Measurements from ENCODE around the gene PSEN1.

The PSEN1 gene

DNA sequence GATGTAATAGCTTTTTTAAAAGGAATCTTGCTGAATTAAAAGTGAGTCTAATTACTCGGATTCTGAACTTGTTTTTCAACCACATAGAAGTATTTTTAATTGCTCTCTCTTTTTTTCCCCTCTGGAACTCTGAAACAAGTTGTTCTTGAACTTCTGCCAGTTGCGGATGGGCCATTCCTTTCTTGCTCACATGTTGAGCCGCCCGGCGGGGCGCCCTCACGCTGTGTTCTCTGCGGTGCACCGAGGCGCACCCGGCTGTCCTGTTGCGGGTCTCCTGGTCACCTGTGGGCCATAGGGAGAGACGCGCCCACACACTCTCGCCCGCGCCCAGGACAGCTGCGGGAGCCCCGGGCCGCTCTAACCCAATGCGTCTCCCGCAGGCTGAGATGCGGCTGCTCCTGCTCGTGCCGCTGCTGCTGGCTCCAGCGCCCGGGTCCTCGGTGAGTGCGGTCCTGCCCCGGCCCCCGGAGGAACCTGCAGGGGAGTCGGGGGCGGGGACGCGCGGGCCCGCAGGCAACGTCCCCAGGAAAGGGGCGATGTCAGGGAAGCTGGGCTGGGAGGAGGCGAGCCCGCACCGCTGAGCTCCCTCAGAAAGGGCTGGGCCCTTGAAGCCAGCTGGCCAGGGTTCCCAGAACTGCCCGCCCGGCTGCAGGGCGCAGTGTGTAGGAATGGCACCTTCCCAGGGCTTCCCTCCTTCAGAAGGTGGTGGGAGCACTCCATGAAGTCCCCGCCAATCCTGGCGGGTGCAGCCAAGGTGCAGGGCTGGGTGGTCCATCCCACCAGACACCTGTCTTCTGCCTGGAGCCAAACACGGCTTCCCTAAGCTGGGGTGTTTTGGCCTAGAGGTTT, 103.3 kb downstream of the PSEN1 start:
- DNase-seq: peak in 28 of 51 donors; percentile 9 to 59 (median 36)

DNA sequence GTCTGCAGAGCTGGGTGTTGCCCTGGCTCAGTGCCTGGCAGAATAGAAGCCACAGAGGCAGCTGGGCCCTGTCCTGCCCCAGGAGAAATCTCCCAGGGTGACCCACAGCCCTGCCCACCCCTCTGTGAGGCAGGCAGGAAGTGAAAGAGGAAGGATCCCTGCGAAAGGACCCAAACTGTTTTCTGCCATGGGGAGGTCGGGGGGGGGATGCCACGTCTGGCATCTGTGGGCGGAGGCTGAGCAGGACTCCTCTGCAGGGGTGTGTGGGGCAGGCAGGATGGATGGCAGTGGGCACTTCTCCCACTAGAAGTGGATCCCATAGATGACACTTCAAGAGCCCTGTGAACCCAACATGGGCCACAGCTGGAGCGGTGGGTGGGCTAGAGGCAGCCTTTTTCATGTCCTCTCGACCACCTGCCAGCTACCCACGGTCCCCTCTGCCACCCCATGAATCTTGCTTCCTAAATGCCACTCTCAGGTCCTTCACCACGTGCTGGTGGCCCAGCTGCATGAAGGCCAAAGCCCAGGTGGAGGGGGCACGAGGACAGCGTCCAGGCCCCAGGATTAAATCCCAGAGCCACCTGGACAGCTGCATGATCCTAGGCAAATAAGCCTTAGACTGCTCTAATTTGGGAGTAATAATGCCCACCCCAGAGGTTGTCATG, 104.6 kb downstream of the PSEN1 start:
- peak in 8 of 51 donors; percentile 11 to 41 (median 22) for DNase-seq

DNA sequence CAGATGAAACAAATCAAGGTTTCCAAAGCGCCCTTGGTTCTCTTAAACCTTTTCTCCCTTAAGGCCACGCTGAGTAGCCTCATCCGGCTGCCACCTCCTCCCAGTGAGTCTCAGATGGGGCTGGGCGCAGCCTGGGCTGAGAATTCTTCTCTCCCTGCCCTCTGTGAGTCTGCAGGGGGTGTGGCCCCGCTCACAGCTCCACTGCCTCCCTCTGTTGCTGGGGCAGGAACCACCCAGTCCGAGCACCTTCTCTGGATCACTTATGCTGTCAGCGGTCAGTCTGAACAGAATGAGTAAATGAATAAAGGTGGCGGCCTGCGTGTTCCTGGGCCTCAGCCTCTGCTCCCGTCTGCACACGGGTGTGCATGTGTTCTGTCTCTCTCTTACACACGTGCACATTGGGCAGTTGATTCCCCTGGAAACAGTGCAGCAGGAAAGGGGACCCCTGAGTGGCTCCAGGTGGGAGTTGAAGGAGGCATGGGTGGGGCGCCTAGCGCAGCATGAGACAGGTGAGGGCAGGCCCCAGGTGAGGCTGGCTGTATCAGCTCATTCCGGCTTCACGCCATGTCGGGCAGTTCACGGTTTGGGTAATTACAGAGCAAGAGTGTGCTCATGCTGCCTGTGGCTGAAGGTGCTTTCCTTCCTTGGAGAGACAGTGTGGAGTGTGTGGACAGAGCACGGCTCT, 105.3 kb downstream of the PSEN1 start:
- DNase-seq: peak in 1 of 51 donors; percentile 3

DNA sequence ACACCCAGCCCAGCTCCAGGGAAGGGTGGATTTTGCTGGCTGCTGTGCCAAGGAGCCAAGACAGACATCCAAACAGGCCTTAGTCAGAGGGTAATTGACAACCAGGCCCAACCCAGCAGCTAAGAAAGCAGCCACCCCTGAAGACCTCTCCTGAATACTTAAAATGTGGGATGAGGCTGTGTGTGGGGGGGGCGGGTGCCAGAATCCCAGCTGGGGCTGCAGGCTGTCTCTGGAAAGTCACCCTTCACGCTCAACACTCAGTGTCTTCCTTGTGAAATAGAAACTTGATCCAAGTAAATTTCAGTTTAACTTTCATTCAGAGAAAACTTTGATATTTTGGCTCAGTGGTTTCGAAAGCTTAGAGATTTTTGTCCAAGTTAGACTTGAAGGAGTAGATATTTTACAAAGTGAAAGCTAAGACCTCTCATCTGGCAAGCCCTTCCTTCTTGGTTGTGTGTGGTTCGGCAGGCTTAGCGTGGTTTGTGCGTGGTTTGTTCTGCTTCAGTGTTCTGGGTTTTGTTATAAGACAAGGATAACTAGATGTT, 106.1 kb downstream of the PSEN1 start:
- peak in 22 of 51 donors; percentile 9 to 73 (median 36) for DNase-seq

- DNase-seq: no peak
Observed at GRCh38 chr14:73243341-73243740, 107.0 kb downstream of the PSEN1 start.

DNA sequence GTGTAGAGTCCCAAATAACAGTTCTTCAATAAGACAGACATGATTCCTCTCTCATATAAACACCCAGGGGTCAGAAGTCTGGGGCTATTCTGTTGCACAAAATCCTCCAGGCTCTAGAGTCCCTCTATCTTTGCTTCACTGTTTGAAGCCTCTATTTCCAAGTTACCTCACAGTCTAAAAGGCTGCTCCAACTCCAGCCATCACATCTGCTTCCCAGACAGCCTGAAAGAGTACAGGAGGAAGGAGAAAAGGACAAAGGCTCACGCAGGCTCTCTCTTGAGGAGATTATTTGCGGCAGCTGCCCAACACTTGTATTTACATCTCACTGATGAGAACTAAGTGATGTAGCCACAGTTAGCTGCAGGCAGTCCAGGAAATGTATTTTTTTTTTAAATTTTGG, 107.4 kb downstream of the PSEN1 start:
- no peak for DNase-seq

GRCh38 chr14:73244541-73245290, 108.4 kb downstream of the PSEN1 start:
- DNase-seq: no peak

GRCh38 chr14:73245480-73246325, 109.4 kb downstream of the PSEN1 start:
- DNase-seq: no peak

- no peak for DNase-seq
Observed at GRCh38 chr14:73246387-73247150, 110.3 kb downstream of the PSEN1 start.

DNA sequence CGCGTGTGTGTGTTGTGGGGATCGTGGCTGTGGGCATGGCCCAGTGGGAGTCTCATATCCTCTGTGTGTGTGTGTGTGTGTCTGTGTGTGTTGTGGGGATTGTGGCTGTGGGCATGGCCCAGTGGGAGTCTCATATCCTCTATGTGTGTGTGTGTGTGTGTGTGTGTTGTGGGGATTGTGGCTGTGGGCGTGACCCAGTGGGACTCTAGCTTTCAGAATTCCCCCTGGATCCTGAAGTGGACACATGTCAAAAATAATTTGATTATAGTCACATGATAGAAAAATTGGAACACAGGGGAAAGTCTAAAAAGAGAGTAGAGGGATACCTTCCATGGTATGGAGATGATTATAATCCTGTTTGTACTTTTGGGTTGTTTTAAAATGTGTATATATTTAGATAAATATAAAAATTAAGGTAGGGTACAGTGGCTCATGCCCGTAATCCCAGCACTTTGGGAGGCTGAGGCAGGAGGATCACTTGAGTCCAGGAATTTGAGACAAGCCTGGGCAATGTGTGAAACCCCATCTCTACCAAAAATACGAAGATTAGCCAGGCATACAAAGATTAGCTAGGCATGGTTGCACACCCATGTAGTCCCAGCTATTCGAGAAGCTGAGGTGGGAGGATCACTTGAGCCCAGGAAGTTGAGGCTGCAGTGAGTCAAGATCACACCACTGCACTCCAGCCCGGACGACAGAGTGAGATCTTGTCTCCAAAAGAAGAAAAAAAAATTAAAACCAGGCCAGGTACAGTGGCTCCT, 112.0 kb downstream of the PSEN1 start:
- DNase-seq: no peak

GRCh38 chr14:73249108-73249507, 112.8 kb downstream of the PSEN1 start:
- no peak for DNase-seq

- no peak for DNase-seq
Observed at GRCh38 chr14:73249564-73250316, 113.4 kb downstream of the PSEN1 start.

DNA sequence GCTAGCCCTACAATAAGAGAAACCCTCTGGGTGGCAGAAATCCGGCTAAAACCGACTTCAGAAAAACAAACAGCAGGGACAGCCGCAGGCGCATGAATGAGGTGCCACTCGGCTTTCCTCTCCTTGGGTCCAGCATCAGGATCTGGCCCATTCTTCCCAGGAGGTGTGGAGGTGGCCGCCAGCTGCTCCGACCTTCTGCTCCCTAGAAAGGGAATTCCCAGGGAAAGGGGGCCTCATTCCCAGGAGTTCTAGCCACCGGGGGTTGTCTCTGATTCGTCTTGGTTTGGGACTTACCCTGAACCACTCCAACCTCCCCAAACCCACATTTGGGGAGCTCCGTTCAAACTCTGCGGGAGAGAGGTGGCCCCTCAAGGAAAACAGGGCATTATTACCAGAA, 114.0 kb downstream of the PSEN1 start:
- DNase-seq: no peak

GRCh38 chr14:73250781-73251500, 114.6 kb downstream of the PSEN1 start:
- no peak for DNase-seq

GRCh38 chr14:73251516-73252215, 115.4 kb downstream of the PSEN1 start:
- no peak for DNase-seq

GRCh38 chr14:73252491-73253322, 116.4 kb downstream of the PSEN1 start:
- DNase-seq: no peak

Data from hypothalamus (tissue), 51 donors.